ENCODE measurements around the gene PPIF.

PPIF gene

GRCh38 chr10:79387974-79388850, 40.9 kb downstream of the PPIF start:
- no peak overlapping the region for H3K27ac ChIP-seq (ENCODE audit: extremely low read depth, low read depth, low read length)
- TF ChIP-seq ZNF202 (tag by site-specific recombination; IDR thresholded peaks at IDR 0.05; ENCODE audit: borderline replicate concordance) (no peak), ZIC2 (tag by site-specific recombination; IDR thresholded peaks at IDR 0.05) (peak; percentile 73)
- POLR2A ChIA-PET = no interaction called here
- H3K4me3 ChIP-seq (ENCODE audit: low read depth, low read length) = no peak overlapping the region
- H3K9me3 ChIP-seq (ENCODE audit: control insufficient read depth, insufficient read depth, low read depth, low read length) = no peaks in the 10 kb centered on the region
- CTCF ChIA-PET = interaction anchor here (0.6 to 1.3 kb wide), 4 partner anchors 14 to 599 kb away, joined by 3 to 7 read pairs (median 3); no protein-coding TSS in a partner anchor
- H3K4me1 ChIP-seq (ENCODE audit: control insufficient read depth, insufficient read depth, low read length) = no peaks in the 10 kb centered on the region
- H3K36me3 ChIP-seq (ENCODE audit: control insufficient read depth in 2 of 2, insufficient read depth in 1 of 2, low read length in 2 of 2) = no peaks in the 10 kb centered on the region

GRCh38 chr10:79390057-79390456, 42.8 kb downstream of the PPIF start:
- no peaks in the 10 kb centered on the region for H3K36me3 ChIP-seq (ENCODE audit: control insufficient read depth in 2 of 2, insufficient read depth in 1 of 2, low read length in 2 of 2)
- no peaks in the 10 kb centered on the region for H3K4me1 ChIP-seq (ENCODE audit: control insufficient read depth, insufficient read depth, low read length)
- 0 out of 2 replicates have a peak, but pooled peaks have one; percentile 46 for TF ChIP-seq ZNF768 (tag by site-specific recombination; IDR thresholded peaks at IDR 0.05)
- no peak for TF ChIP-seq ZNF274 (IDR thresholded peaks at IDR 0.05; ENCODE audit: low read length)
- TF ChIP-seq ZNF274 (tag by site-specific recombination; IDR thresholded peaks at IDR 0.05; ENCODE audit: borderline replicate concordance) = no peak
- CTCF ChIA-PET = interaction anchor here (0.6 to 1.3 kb wide), 5 partner anchors 10 to 630 kb away, joined by 3 to 6 read pairs (median 4); no protein-coding TSS in a partner anchor
- no peak overlapping the region for H3K4me3 ChIP-seq (ENCODE audit: low read depth, low read length)
- no peaks in the 10 kb centered on the region for H3K9me3 ChIP-seq (ENCODE audit: control insufficient read depth, insufficient read depth, low read depth, low read length)
- POLR2A ChIA-PET = no interaction called here
- H3K27ac ChIP-seq (ENCODE audit: extremely low read depth, low read depth, low read length) = no peak overlapping the region

- TF ChIP-seq REPIN1 (tag by site-specific recombination; IDR thresholded peaks at IDR 0.05; ENCODE audit: low read depth) (no peak), SP7 (tag by site-specific recombination; IDR thresholded peaks at IDR 0.05) (no peak), MZF1 (tag by site-specific recombination; IDR thresholded peaks at IDR 0.05; ENCODE audit: borderline replicate concordance) (no peak), ZFHX2 (tag by site-specific recombination; conservative IDR thresholded peaks at IDR 0.05) (no peak), ZNF362 (tag by site-specific recombination; IDR thresholded peaks at IDR 0.05) (no peak), KLF16 (tag by site-specific recombination; IDR thresholded peaks at IDR 0.05) (no peak), ZBTB26 (tag by site-specific recombination; optimal IDR thresholded peaks at IDR 0.05) (no peak), KLF7 (tag by site-specific recombination; IDR thresholded peaks at IDR 0.05; ENCODE audit: borderline replicate concordance) (no peak), YY1 (tag by site-specific recombination; IDR thresholded peaks at IDR 0.05) (no peak), GLI4 (tag by site-specific recombination; IDR thresholded peaks at IDR 0.05) (no peak), GLIS1 (tag by site-specific recombination; IDR thresholded peaks at IDR 0.05) (no peak), ZNF394 (tag by site-specific recombination; IDR thresholded peaks at IDR 0.05; ENCODE audit: borderline replicate concordance) (no peak), ZNF157 (tag by site-specific recombination; IDR thresholded peaks at IDR 0.05) (no peak), ZBTB7A (tag by site-specific recombination; IDR thresholded peaks at IDR 0.05; ENCODE audit: low read depth) (no peak)
- ChIA-PET CTCF (interaction anchor here (0.9 to 1.3 kb wide), 3 partner anchors 10 to 77 kb away, joined by 3 to 4 read pairs (median 4); no protein-coding TSS in a partner anchor), POLR2A (interaction anchor here (0.9 kb wide), 1 partner anchor 55 kb away, joined by 4 read pairs; the partner anchor contains the start of gene ZCCHC24)
- Histone ChIP-seq H3K4me3 (ENCODE audit: low read depth, low read length) (no peak overlapping the region), H3K4me1 (ENCODE audit: control insufficient read depth, insufficient read depth, low read length) (no peaks in the 10 kb centered on the region), H3K36me3 (ENCODE audit: control insufficient read depth in 2 of 2, insufficient read depth in 1 of 2, low read length in 2 of 2) (no peaks in the 10 kb centered on the region), H3K27ac (ENCODE audit: extremely low read depth, low read depth, low read length) (no peak overlapping the region), H3K9me3 (ENCODE audit: control insufficient read depth, insufficient read depth, low read depth, low read length) (no peaks in the 10 kb centered on the region)
Measured at GRCh38 chr10:79390551-79391229, 43.4 kb downstream of the PPIF start.
